Inferior parietal cortex (tissue), 1 donor: ENCODE measurements around the gene ST6GAL1.
"Not testable (repeated sequence)": the region's sequence is repeated elsewhere in the genome, so short reads cannot be mapped to it uniquely, and the experiment has no call there.

ENCODE experiments used
- DNase-seq: peaks from one replicate; pipeline ENCODE4 v3.0.0-alpha.2; 2016; ENCODE audit errors: extremely low spot score

The ST6GAL1 gene, protein sequence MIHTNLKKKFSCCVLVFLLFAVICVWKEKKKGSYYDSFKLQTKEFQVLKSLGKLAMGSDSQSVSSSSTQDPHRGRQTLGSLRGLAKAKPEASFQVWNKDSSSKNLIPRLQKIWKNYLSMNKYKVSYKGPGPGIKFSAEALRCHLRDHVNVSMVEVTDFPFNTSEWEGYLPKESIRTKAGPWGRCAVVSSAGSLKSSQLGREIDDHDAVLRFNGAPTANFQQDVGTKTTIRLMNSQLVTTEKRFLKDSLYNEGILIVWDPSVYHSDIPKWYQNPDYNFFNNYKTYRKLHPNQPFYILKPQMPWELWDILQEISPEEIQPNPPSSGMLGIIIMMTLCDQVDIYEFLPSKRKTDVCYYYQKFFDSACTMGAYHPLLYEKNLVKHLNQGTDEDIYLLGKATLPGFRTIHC

DNA sequence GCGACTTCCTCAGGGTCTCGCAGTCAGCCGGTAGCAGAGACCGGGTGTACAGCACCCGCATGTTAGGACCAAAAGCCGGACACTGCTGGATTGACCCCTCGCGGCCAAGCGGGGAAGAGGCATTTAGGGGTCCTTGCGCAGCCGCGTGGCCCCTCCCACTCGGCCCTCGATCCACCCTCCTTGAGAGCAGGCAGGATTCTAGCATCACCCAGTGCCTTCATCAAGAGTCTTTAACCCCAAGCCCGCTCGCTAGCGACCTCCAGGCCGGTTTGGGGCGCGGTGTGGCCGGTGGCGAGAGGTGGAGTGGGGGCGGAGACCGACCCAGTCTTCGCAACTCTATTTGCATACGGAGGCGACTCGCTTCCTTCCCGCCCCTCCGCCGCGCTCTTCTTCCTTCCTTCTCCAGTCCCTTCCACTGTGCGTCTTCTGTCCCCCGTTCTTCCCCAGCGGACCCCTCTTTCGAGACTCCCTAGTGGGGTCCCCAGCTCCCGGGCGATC is at the start of gene ST6GAL1:
Gene ST6GAL1 (plus strand): TSS at position 384 of the 498 bp plus-strand sequence. CDS start 112,178 bp downstream, outside the sequence.
- peak; percentile 29 for DNase-seq

DNA sequence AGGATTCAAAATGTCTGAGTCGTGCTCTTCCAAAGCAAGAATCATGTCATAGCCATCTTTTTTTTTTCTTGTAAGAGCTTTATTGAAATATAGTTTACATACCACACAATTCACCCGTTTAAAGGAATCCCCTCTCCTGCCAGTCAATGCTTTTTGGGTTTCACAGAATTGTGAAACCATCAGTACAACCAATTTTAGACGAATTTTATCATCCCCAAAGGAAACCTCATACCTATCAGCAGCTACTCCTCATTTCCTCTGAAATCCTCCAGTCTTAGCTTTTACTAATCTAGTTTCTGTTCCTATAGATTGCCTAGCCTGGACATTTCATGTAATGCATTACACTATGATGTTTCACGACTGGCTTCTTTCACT is 48.2 kb upstream of the ST6GAL1 start:
- no peak for DNase-seq

DNA sequence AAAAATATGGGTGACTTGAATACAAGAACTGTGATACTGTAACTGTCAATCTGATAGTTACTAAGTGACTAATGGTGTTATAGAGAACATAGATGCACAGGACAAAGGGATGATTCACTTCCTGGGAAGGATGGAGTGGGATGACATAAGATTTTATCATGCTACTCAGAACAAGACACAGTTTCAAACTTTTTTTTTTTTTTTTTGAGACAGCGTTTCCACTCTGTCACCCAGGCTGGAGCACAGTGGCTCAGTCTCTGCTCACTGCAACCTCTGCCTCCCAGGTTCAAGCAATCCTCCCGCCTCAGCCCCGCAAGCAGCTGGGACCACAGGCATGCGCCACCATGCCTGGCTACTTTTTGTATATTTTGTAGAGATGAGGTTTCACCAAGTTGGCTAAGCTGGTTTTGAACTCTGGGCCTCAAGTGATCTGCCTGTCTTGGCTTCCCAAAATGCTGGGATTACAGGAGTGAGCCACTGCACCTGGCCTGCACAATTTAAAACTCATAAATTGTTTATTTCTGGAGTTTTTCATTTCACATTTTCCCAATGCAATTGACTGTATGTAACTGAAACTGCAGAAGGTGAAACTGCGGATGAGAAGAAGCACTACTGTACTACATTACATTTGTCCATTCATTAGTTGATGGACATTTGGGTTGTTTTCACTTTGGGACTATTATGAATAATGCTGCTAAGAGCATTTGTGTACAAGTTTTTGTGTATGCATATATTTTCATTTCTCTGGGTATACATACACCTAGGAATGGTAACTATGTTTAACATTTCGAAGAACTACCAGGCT is 47.2 kb upstream of the ST6GAL1 start:
- DNase-seq = no peak

DNA sequence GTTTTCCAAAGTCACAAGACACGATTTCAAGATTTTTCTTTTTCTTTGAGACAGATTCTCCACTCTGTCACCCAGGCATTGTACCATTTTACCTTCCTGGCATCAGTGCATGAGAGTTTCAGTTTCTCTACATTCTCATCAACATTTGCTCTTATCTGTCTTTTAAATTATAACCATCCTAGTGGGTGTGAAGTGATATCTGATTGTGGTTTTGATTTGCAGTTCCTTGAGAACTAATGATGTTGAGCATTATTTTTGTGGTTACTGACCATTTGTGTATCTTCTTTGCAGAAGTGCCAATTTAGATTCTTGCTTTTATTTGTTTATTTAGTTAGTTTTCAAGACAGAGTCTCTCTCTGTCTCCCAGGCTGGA is 46.7 kb upstream of the ST6GAL1 start:
- no peak for DNase-seq

DNA sequence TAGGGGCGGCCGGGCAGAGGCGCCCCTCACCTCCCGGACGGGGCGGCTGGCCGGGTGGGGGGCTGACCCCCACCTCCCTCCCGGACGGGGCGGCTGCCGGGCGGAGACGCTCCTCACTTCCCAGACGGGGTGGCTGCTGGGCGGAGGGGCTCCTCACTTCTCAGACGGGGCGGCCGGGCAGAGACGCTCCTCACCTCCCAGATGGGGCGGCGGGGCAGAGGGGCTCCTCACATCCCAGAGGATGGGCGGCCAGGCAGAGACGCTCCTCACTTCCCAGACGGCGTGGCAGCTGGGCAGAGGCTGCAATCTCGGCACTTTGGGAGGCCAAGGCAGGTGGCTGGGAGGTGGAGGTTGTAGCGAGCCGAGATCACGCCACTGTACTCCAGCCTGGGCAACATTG is 45.5 kb upstream of the ST6GAL1 start:
- DNase-seq = not testable (repeated sequence)

DNA sequence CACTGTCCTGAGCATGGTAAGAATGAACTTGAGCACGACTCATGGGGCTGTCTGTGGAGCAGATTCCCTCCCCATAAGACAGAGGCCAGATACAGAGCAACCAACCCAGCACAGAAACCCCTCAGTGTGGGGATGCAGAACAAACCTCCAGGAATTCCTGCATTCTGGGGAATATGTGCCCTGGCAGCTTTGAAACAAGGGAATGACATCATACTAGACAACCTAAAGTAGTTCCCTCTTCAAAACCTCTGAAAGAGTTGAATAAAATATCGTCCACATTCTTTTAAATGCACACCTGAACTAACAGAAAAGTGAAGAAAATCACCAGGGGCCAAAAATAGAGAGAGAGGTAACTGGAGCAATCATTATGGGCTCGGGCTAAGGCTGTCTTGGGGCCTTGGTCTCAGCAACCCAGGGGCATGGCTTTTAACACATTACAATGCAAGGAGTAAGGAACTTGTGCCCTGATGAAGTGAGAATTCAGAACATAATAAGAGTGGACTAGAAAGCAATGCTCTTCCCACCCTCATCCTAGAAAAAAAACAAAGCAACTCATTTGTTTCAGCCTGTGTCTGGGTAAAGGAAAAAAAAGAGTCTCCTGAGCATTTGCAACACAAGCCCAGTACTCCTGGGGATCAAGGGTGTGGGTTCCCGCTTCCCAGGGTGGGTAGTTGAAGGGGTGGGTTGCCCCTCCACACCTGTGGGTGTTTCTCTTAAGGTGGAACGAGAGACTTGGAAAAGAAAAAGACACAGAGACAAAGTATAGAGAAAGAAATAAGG is 43.9 kb upstream of the ST6GAL1 start:
- DNase-seq = no peak

DNA sequence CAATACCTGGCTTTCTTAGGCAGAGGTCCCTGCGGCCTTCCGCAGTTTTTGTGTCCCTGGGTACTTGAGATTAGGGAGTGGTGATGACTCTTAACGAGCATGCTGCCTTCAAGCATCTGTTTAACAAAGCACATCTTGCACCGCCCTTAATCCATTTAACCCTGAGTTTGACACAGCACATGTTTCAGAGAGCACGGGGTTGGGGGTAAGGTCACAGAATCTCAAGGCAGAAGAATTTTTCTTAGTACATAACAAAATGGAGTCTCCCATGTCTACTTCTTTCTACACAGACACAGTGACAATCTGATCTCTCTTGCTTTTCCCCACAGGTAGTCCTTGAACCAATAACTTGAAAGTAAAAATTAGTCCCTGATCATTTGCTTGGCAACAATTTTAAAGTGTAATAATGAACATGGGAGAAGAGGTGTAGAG is 42.8 kb upstream of the ST6GAL1 start:
- not testable (repeated sequence) for DNase-seq

DNA sequence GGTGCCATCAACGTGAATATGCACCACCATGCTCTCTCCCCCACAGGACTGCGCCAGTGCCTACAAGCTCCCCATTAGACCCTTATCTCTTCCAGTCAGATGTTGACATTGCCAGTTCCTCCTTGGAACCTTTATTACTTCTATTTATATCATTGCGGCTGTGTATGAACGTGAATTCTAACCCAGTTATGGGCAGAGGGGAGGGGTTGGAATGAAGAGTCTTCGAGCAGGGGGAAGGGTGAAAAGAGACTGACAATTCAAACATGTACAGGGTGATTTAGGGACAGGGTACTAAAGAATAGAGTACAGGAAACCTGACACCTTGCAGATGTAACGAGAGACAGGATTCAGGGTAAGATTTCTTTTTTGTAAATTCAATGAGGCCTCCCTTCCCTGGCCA is 41.8 kb upstream of the ST6GAL1 start:
- no peak for DNase-seq

DNA sequence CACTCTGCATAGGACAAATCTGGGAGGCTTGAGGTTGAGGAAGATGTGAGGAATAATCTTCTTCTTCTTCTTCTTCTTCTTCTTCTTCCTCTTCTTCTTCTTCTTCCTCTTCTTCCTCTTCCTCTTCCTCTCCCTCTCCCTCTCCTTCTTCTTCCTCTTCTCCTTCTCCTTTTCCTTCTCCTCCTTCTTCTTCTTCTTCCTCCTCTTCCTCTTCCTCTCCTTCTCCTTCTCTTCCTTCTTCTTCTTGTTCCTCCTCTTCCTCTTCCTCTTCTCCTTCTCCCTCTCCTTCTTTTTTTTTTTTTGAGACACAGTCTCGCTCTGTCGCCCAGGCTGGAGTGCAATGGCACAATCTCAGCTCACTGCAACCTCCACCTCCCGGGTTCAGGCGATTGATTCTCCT is 40.6 kb upstream of the ST6GAL1 start:
- DNase-seq = not testable (repeated sequence)

DNA sequence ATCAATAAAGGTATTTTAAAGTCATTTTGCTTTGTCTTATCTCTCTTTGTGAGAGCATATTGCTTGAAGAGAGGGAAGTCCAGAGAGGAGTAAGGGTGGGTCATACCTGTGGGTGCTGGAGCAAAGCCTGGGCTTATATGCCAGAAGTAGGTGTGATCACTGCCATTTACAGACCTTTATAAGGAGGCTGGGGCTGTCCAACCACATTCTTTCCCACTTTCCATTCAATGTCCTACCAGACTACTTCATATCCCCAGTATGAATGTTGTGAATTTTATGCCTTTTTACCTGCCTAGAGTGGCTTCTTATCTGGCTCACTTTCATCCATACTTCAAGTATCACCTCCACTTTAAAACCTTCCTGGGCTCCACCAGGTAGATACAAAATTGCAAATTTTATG is 39.4 kb upstream of the ST6GAL1 start:
- DNase-seq = no peak

DNA sequence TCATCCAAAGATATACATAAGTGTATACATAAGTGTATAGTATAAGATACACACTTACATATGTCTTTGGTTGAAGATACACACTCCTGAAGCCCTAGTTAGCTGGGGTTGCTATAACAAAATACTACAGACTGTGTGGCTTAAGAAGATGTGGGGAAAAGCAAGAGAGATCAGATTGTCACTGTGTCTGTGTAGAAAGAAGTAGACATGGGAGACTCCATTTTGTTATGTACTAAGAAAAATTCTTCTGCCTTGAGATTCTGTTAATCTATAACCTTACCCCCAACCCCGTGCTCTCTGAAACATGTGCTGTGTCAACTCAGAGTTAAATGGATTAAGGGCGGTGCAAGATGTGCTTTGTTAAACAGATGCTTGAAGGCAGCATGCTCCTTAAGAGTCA is 37.3 kb upstream of the ST6GAL1 start:
- not testable (repeated sequence) for DNase-seq

DNA sequence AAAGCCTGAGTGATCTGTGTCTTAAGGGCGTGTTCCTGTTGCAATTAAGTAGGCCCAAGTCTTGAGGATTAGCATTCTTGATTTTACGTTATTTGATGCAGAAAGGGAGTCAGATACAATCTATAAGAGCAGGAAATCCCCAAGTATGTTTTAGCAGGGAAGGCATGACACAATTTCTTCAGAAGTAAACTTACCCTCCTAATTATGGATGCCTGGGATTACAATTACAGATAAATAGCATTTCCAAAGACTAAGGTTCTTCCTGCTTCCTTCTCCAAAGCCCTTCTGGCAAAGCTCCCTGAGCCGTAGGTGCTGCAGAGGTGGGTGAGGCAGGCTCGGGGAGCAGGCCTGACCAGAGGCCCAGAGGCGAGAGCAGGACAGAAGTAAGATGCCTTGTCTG is 34.9 kb upstream of the ST6GAL1 start:
- no peak for DNase-seq

DNA sequence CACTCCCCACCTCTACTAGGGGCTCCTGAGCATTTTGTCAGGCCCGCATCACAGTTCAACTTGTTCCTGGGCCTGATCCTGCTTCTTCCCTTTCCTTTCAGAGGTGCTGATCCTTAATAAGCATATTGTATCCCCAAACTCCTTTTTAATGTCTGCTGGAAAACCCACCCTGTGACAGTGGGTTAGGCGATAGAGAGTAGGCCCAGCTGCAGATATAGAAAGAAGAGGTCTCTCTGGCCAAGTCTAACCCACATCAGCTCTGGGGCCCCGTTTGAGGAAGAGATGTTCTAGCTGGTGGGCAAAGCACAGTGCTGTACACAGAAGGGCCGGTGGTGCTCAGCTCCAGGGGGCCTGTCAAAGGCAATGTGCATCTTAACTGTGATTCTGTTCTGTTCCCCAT is 34.3 kb upstream of the ST6GAL1 start:
- DNase-seq = no peak

DNA sequence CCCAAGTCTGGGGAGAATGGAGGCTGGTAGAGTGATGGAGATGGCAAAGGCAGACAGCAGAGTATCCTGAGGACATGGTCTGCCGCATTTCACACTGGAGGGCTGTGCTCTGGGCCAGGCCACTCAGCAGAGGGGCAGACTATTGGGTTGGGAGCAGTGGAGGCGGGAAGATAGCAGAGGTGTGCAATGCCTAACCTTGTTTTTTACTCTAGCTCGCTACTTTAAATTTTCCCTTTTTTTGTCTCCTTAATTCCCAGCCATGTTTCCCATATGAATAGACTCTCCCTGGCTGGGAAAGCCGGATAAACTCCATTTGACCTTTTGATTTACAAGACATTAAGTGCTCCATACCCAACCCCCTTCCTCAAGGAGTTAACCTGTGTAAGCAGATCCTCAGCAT is 33.5 kb upstream of the ST6GAL1 start:
- no peak for DNase-seq

DNA sequence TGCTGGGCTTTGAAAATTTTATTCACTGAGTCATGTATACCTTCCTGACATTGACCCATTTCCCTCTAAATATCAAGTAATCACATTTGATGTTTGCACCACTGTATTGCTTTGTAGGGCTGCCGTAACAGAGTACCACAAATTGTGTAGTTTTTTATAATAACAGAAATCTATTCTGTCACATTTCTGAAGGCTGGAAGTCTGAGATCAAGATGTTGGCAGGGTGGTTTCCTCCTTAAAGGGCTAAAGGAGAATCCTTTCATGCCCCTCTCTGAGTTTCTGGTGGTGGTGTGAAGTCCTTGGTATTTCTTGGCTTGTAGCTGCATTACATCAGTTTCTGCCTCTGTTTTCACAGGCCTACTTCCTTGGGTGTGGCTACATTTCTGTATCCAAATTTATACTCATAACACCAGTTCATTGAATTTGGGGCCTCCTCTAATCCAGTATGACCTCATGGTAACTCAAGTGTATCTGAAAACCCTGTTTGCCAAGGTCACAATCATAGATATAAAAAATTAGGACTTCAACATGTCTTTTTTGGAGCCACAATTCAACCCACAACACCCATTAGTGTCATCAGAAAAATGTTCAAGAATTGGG is 29.1 kb upstream of the ST6GAL1 start:
- DNase-seq = no peak

DNA sequence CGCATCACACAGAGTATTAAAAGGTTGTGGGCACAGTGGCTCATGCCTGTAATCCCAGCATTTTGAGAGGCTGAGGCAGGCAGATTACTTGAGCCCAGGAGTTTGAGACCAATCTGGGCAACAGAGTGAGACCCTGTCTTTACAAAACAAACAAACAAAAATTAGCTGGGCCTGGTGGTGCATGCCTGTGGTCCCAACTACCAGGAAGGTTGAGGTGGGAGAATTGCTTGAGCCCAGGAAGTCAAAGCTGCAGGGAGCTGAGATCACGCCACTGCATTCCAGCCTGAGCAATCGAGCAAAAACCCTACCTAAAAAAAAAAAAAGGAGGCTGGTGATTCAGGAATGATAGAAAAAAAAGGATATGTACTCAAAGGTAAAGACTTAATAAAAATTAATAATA is 28.2 kb upstream of the ST6GAL1 start:
- DNase-seq = no peak

DNA sequence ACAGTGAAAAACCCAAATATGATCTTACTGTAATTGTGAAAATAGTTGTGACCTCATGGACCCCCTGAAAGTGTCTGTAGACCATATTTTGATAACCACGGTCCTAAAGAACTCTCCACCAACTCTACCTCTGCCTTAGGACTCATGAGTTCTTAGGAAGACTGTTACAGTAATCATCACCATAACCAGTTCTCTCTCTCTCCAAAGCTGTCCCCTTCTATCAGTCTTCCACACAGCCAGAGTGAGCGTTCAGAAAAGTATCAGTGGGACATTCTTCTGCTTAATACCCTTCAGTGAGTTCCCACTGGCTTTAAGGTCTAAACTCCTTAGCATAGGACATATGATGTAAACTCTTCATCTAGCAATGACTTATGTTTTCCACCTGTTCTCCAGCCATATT is 27.6 kb upstream of the ST6GAL1 start:
- no peak for DNase-seq

DNA sequence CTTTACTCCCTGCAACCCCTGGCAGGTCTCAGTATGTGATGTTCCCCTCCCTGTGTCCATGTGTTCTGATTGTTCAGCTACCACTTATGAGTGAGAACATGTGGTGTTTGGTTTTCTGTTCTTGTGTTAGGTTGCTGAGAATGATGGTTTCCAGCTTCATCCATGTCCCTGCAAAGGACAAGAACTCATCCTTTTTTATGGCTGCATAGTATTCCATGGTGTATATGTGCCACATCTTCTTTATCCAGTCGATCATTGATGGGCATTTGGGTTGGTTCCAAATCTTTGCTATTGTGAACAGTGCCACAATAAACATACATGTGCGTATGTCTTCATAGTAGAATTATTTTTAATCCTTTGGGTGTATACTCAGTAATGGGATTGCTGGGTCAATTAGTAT is 26.6 kb upstream of the ST6GAL1 start:
- DNase-seq = not testable (repeated sequence)

DNA sequence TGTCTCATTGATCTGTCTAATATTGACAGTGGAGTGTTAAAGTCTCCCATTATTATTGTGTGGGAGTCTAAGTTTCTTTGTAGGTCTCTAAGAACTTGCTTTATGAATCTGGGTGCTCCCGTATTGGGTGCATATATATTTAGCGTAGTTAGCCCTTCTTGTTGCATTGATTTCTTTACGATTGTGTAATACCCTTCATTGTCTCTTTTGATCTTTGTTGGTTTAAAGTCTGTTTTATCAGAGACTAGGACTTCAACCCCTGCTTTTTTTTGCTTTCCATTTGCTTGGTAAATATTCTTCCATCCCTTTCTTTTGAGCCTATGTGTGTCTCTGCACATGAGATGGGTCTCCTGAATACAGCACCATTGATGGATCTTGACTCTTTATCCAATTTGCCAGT is 23.3 kb upstream of the ST6GAL1 start:
- not testable (repeated sequence) for DNase-seq

DNA sequence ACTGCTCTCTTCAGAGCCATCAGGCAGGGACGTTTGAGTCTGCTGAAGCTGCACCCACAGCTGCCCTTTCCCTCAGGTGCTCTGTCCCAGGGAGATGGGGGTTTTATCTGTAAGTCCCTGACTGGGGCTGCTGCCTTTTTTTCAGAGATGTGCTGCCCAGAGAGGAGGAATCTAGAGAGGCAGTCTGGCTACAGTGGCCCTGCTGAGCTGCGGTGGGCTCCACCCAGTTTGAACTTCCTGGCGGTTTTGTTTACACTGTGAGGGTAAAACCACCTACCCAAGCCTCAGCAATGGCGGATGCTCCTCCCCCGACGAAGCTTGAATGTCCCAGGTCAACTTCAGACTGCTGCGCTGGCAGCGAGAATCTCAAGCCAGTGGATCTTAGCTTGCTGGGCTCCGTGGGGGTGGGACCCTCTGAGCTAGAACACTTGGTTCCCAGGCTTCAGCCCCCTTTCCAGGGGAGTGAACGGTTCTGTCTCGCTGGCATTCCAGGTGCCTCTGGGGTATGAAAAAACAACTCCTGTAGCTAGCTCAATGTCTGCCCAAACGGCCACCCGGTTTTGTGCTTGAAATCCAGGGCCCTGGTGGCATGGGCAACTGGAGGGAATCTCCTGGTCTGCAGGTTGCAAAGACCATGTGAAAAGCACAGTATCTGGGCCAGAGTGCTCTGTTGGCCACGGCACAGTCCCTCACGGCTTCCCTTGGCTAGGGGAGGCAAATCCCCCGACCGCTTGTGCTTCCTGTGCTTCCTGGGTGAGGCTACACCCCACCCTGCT is 21.1 kb upstream of the ST6GAL1 start:
- DNase-seq = no peak
